CD14-positive monocyte (primary cell): ENCODE data around the gene PRR5. TPM values are rescaled to one million over a fixed set of nuclear protein-coding genes. Genes with fewer than 3 reads are reported as not detected.
A peak's percentile ranks its signal among the peaks of the same experiment; 100 is the strongest.
"Not testable (repeated sequence)": the region's sequence is repeated elsewhere in the genome, so short reads cannot be mapped to it uniquely, and the experiment has no call there.

Experiments used
- DNase-seq, 3 donors: peaks; one replicate each; pipeline ENCODE4 v3.0.0-alpha.2; 2011 to 2022
- H2AFZ ChIP-seq: 2 replicates; pipeline ENCODE4 v1.6.0; 2012; ENCODE audit warnings: mild to moderate bottlenecking, low read depth, low read length, inconsistent platforms; ENCODE audit not compliant: insufficient read depth, poor library complexity, severe bottlenecking
- H3K27ac ChIP-seq, 2 donors: 1 replicate in 1 of 2; 2 replicates in 1 of 2; pipeline ENCODE4 v1.5.1; 2012 to 2013; ENCODE audit warnings: low read length in 2 of 2, control low read depth in 1 of 2, inconsistent platforms in 1 of 2, low read depth in 1 of 2, mild to moderate bottlenecking in 1 of 2
- H3K27me3 ChIP-seq, 2 donors: one replicate each; pipeline versions ENCODE4 v1.6.0 to v1.6.1; 2011 to 2013; ENCODE audit warnings: low read length in 2 of 2; ENCODE audit not compliant: control insufficient read depth in 2 of 2, insufficient read depth in 2 of 2
- H3K36me3 ChIP-seq, 2 donors: replicated peaks in 1 of 2; 1 replicate in 1 of 2; 2 replicates in 1 of 2; pipeline versions ENCODE4 v1.5.1 to v1.6.1; 2012 to 2013; ENCODE audit warnings: low read length in 2 of 2, control low read depth in 1 of 2, inconsistent platforms in 1 of 2, mild to moderate bottlenecking in 1 of 2; ENCODE audit not compliant: insufficient read depth in 2 of 2, control insufficient read depth in 1 of 2
- H3K4me1 ChIP-seq, 2 donors: 1 replicate in 1 of 2; 2 replicates in 1 of 2; pipeline versions ENCODE4 v1.5.1 to v1.6.1; 2012 to 2013; ENCODE audit warnings: low read length in 2 of 2, control low read depth in 1 of 2, inconsistent platforms in 1 of 2, mild to moderate bottlenecking in 1 of 2, moderate library complexity in 1 of 2; ENCODE audit not compliant: insufficient read depth in 2 of 2, control insufficient read depth in 1 of 2
- H3K4me2 ChIP-seq: replicated peaks from 2 replicates; pipeline ENCODE3; 2012; ENCODE audit warnings: low read length, moderate library complexity, mild to moderate bottlenecking; ENCODE audit not compliant: poor library complexity, severe bottlenecking; ENCODE audit errors: extremely low read depth
- H3K4me3 ChIP-seq, 3 experiments: fragments of 200-600 bp in 1 of 3; sonication (generic) in 1 of 3; replicated peaks in 1 of 3; 1 replicate in 2 of 3; 2 replicates in 1 of 3; pipeline ENCODE4 v1.5.1; 2011 to 2013; ENCODE audit warnings: low read length in 3 of 3, mild to moderate bottlenecking in 3 of 3, control low read depth in 2 of 3, low read depth in 2 of 3, inconsistent platforms in 1 of 3, moderate library complexity in 1 of 3
- H3K79me2 ChIP-seq: 2 replicates; pipeline ENCODE4 v1.6.0; 2012; ENCODE audit warnings: mild to moderate bottlenecking, control low read depth, inconsistent platforms, low read length, moderate library complexity; ENCODE audit not compliant: insufficient read depth
- H3K9ac ChIP-seq: 2 replicates; pipeline ENCODE4 v1.6.0; 2017; ENCODE audit warnings: low read length, mild to moderate bottlenecking; ENCODE audit not compliant: insufficient read depth, poor library complexity, severe bottlenecking
- H3K9me3 ChIP-seq, 2 donors: replicated peaks in 1 of 2; 1 replicate in 1 of 2; 2 replicates in 1 of 2; pipeline versions ENCODE4 v1.5.1 to v1.6.1; 2012 to 2013; ENCODE audit warnings: low read length in 2 of 2, control low read depth in 1 of 2; ENCODE audit not compliant: control insufficient read depth in 1 of 2, insufficient read depth in 1 of 2
- H4K20me1 ChIP-seq: 2 replicates; pipeline ENCODE4 v1.6.0; 2012; ENCODE audit warnings: mild to moderate bottlenecking, low read length, control low read depth, moderate library complexity; ENCODE audit not compliant: insufficient read depth
- H3K27ac Mint-ChIP-seq, 7 donors: one replicate each; pipeline ENCODE4 v1.8.0; 2020; ENCODE audit warnings: mild to moderate bottlenecking in 7 of 7, mixed read lengths in 7 of 7, moderate library complexity in 6 of 7, inconsistent platforms in 2 of 7
- H3K27me3 Mint-ChIP-seq, 3 donors: one replicate each; pipeline ENCODE4 v1.8.0; 2021 to 2022; ENCODE audit warnings: low read depth in 3 of 3, mild to moderate bottlenecking in 3 of 3, mixed read lengths in 3 of 3, moderate library complexity in 3 of 3, inconsistent platforms in 1 of 3
- H3K36me3 Mint-ChIP-seq, 2 donors: one replicate each; pipeline ENCODE4 v1.8.0; 2020; ENCODE audit warnings: mixed read lengths in 2 of 2, inconsistent platforms in 1 of 2, mild to moderate bottlenecking in 1 of 2
- H3K4me1 Mint-ChIP-seq: one replicate; pipeline ENCODE4 v1.8.0; 2020; ENCODE audit warnings: mild to moderate bottlenecking, mixed read lengths
- H3K4me3 Mint-ChIP-seq, 2 donors: one replicate each; pipeline ENCODE4 v1.8.0; 2020; ENCODE audit warnings: mild to moderate bottlenecking in 2 of 2, mixed read lengths in 2 of 2, moderate library complexity in 1 of 2
- H3K9me3 Mint-ChIP-seq, 7 donors: one replicate each; pipeline ENCODE4 v1.8.0; 2020 to 2022; ENCODE audit warnings: mixed read lengths in 7 of 7, mild to moderate bottlenecking in 6 of 7, moderate library complexity in 6 of 7, inconsistent platforms in 2 of 7
- WGBS: methylation state at CpG from one replicate; pipeline ENCODE4 v1.1.5; 2013; ENCODE audit warnings: missing lambda C conversion rate; ENCODE audit not compliant: insufficient coverage; 5-methylcytosine and 5-hydroxymethylcytosine counted together
- intact Hi-C, 2 donors: fragments of 100-400 bp; cut with micrococcal nuclease; formaldehyde crosslinking; loops; one replicate each; pipeline versions ENCODE4 v1.15.0 to v1.15.1; 2023
- polyA plus RNA-seq, 3 donors: library from polyadenylated mRNA; depleted of rRNA in 1 of 3; unstranded in 2 of 3; stranded (reverse) in 1 of 3; fragments of 300-500 nt in 2 of 3; fragments of >200 nt in 1 of 3; fragmentation: Illumina TruSeq in 2 of 3; gene quantifications; 1 replicate in 2 of 3; 2 replicates in 1 of 3; pipeline ENCODE4 v1.2.3, GENCODE V29; 2012 to 2021
- TF ChIP-seq, protein P1 (sequence below): fragments of 200-600 bp; IDR thresholded peaks from one replicate; pipeline ENCODE4 v1.8.0; 2022; ENCODE audit warnings: antibody characterized with exemption, mild to moderate bottlenecking

Gene PRR5
- polyA plus RNA-seq, 3 donors = 0.66 to 1.5 (median 1.2) TPM

GRCh38 chr22:44672632-44673031 is 29.4 kb upstream of the PRR5 start:
- peaks cover 0 to 17% of the 10 kb centered on the region in 2 donors for H3K9me3 ChIP-seq
- H3K27ac ChIP-seq = no peak overlapping the region
- Mint-ChIP-seq H3K4me3 (no peak overlapping the region), H3K4me1 (peaks cover 42% of the 10 kb centered on the region), H3K9me3 (peaks cover 0 to 10% (median under 1%) of the 10 kb centered on the region in 7 donors), H3K27me3 (peaks cover 57 to 75% (median 62%) of the 10 kb centered on the region in 3 donors), H3K36me3 (peaks cover 3 to 5% of the 10 kb centered on the region in 2 donors), H3K27ac (no peak overlapping the region)
- H3K9ac ChIP-seq = no peak overlapping the region
- intact Hi-C loops = no loop called here
- H3K4me1 ChIP-seq = peaks cover 33 to 40% of the 10 kb centered on the region in 2 donors
- WGBS = 94% methylated on average over 8 of the region's 8 CpGs
- H2AFZ ChIP-seq = no peak overlapping the region
- H4K20me1 ChIP-seq = no peaks in the 10 kb centered on the region
- H3K36me3 ChIP-seq = no peaks in the 10 kb centered on the region
- DNase-seq = no peak
- TF ChIP-seq, protein P1, sequence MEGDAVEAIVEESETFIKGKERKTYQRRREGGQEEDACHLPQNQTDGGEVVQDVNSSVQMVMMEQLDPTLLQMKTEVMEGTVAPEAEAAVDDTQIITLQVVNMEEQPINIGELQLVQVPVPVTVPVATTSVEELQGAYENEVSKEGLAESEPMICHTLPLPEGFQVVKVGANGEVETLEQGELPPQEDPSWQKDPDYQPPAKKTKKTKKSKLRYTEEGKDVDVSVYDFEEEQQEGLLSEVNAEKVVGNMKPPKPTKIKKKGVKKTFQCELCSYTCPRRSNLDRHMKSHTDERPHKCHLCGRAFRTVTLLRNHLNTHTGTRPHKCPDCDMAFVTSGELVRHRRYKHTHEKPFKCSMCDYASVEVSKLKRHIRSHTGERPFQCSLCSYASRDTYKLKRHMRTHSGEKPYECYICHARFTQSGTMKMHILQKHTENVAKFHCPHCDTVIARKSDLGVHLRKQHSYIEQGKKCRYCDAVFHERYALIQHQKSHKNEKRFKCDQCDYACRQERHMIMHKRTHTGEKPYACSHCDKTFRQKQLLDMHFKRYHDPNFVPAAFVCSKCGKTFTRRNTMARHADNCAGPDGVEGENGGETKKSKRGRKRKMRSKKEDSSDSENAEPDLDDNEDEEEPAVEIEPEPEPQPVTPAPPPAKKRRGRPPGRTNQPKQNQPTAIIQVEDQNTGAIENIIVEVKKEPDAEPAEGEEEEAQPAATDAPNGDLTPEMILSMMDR = no peak
- H3K27me3 ChIP-seq = peaks cover 29 to 58% of the 10 kb centered on the region in 2 donors
- H3K4me2 ChIP-seq = no peak overlapping the region
- H3K4me3 ChIP-seq = no peak overlapping the region
- no peaks in the 10 kb centered on the region for H3K79me2 ChIP-seq

DNA sequence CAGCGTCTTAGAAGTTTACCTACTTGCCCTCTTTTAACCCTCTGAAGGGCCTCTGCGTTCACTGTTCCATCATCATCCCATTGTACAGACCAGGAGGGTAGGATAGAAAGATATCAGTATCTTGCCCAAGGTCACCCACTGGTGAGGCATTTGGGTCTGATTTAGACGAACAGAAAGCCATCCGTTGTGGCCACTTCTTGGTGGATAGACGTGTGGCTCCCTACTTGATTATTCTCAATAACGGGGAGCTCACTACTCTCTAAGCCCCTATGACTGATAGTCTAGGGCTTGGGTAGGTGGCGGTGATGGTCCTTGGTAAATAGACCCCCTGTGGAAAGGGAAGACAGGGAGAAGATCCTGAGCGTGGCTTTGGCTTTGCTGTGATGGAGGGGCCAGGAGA is 28.6 kb upstream of the PRR5 start:
- peaks cover 38% of the 10 kb centered on the region for H3K4me1 Mint-ChIP-seq
- 93% methylated on average over 2 of the region's 8 CpGs for WGBS
- DNase-seq = no peak
- Histone ChIP-seq H3K9me3 (peaks cover 0 to 17% of the 10 kb centered on the region in 2 donors), H3K4me2 (no peak overlapping the region), H3K79me2 (no peaks in the 10 kb centered on the region), H2AFZ (no peak overlapping the region), H3K9ac (no peak overlapping the region), H3K27me3 (peaks cover 29 to 57% of the 10 kb centered on the region in 2 donors), H3K4me1 (peaks cover 27 to 33% of the 10 kb centered on the region in 2 donors), H3K27ac (no peak overlapping the region), H3K36me3 (no peaks in the 10 kb centered on the region), H4K20me1 (no peaks in the 10 kb centered on the region), H3K4me3 (no peak overlapping the region)
- TF ChIP-seq, protein P1 = no peak
- no peak overlapping the region for H3K4me3 Mint-ChIP-seq
- peaks cover 0 to 10% (median 0%) of the 10 kb centered on the region in 7 donors for H3K9me3 Mint-ChIP-seq
- intact Hi-C loops = no loop called here
- H3K36me3 Mint-ChIP-seq = peaks cover 0 to 2% of the 10 kb centered on the region in 2 donors
- H3K27me3 Mint-ChIP-seq = peaks cover 59 to 77% (median 62%) of the 10 kb centered on the region in 3 donors
- H3K27ac Mint-ChIP-seq = no peak overlapping the region

GRCh38 chr22:44676066-44676440 is 26.0 kb upstream of the PRR5 start:
- H3K27ac ChIP-seq, H3K79me2 ChIP-seq, DNase-seq, H3K4me2 ChIP-seq, H4K20me1 ChIP-seq, H2AFZ ChIP-seq, H3K36me3 Mint-ChIP-seq, intact Hi-C loops, H3K4me3 ChIP-seq, H3K9ac ChIP-seq, H3K27ac Mint-ChIP-seq, H3K36me3 ChIP-seq: not testable (repeated sequence)
- Histone ChIP-seq H3K27me3 (peaks cover 9 to 39% of the 10 kb centered on the region in 2 donors), H3K4me1 (peaks cover 14 to 20% of the 10 kb centered on the region in 2 donors), H3K9me3 (peaks cover 0 to 12% of the 10 kb centered on the region in 2 donors)
- H3K4me3 Mint-ChIP-seq = peak overlapping the region in 1 of 2 donors; percentile 86
- H3K27me3 Mint-ChIP-seq = peaks cover 37 to 66% (median 51%) of the 10 kb centered on the region in 3 donors
- peaks cover 0 to 10% (median 0%) of the 10 kb centered on the region in 7 donors for H3K9me3 Mint-ChIP-seq
- WGBS = 95% methylated on average over 2 of the region's 6 CpGs
- peaks cover 24% of the 10 kb centered on the region for H3K4me1 Mint-ChIP-seq
